ENCODE data around the gene LYVE1.

DNA sequence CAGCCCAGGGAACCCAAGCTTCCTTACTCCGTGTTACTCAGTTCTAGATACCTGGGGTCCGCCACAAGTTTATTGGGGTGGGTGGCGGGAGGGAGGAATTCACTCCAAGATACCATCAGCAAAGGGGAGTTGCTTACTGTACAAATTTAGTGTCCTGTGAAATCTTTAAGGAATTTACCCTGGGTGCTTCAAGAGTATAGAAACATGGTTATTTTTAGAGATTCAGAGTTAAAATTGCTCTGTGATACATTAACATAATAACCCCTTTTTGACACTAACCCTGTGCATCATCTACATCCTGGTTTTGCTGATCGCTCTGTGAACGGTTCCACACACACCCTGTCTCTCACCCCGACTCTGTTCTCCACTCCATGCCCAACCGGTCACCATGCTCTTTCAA, 18.9 kb upstream of the LYVE1 start:
- TF ChIP-seq EP300 (IDR thresholded peaks at IDR 0.05) (no peak), POLR2A (IDR thresholded peaks at IDR 0.05) (no peak)
- TF ChIP-seq, protein P1, sequence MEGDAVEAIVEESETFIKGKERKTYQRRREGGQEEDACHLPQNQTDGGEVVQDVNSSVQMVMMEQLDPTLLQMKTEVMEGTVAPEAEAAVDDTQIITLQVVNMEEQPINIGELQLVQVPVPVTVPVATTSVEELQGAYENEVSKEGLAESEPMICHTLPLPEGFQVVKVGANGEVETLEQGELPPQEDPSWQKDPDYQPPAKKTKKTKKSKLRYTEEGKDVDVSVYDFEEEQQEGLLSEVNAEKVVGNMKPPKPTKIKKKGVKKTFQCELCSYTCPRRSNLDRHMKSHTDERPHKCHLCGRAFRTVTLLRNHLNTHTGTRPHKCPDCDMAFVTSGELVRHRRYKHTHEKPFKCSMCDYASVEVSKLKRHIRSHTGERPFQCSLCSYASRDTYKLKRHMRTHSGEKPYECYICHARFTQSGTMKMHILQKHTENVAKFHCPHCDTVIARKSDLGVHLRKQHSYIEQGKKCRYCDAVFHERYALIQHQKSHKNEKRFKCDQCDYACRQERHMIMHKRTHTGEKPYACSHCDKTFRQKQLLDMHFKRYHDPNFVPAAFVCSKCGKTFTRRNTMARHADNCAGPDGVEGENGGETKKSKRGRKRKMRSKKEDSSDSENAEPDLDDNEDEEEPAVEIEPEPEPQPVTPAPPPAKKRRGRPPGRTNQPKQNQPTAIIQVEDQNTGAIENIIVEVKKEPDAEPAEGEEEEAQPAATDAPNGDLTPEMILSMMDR (IDR thresholded peaks at IDR 0.05): no peak
